WTC11 (cell line): Measurements from ENCODE around the gene VTI1B. TPM values are rescaled to one million over a fixed set of nuclear protein-coding genes. Genes with fewer than 3 reads are reported as not detected.

Source experiments
- ATAC-seq: fragments of 200-7000 bp; cut with Tn5 transposase; 2 replicates; pipeline ENCODE4 v1.10.0; 2021; ENCODE audit warnings: mild to moderate bottlenecking, moderate library complexity
- CTCF ChIA-PET: fragments of 300-600 bp; sonication (Branson Sonifier 250); formaldehyde crosslinking; loops from one replicate; lab custom pipeline; 2021; ENCODE audit warnings: antibody characterized with exemption; lab: Charles Lee
- POLR2A ChIA-PET: fragments of 350-600 bp; sonication (Branson Sonifier 250); formaldehyde crosslinking; loops from one replicate; lab custom pipeline; 2021; ENCODE audit warnings: antibody characterized with exemption; lab: Charles Lee
- DNase-seq: peaks from one replicate; pipeline ENCODE4 v3.0.0; 2021; ENCODE audit warnings: low spot score
- H3K27ac Mint-ChIP-seq: 2 replicates; pipeline ENCODE4 v1.8.0; 2021; ENCODE audit warnings: mixed read lengths
- H3K27me3 Mint-ChIP-seq: 2 replicates; pipeline ENCODE4 v1.8.0; 2021; ENCODE audit warnings: low read depth, mild to moderate bottlenecking, moderate library complexity, mixed read lengths
- H3K36me3 Mint-ChIP-seq: 2 replicates; pipeline ENCODE4 v1.8.0; 2021; ENCODE audit warnings: mixed read lengths
- H3K4me1 Mint-ChIP-seq: 2 replicates; pipeline ENCODE4 v1.8.0; 2022; ENCODE audit warnings: mixed read lengths
- H3K4me3 Mint-ChIP-seq: 2 replicates; pipeline ENCODE4 v1.8.0; 2021; ENCODE audit warnings: mild to moderate bottlenecking, moderate library complexity, mixed read lengths
- H3K9me3 Mint-ChIP-seq: 2 replicates; pipeline ENCODE4 v1.8.0; 2021; ENCODE audit warnings: mixed read lengths
- CBFB ChIP-seq: sonication (generic); formaldehyde crosslinking; IDR thresholded peaks from 2 replicates; pipeline ENCODE4 v1.8.1; 2022; ENCODE audit warnings: mild to moderate bottlenecking, low read depth, missing genetic modification reagents
- EMX1 ChIP-seq: fragments of 250-450 bp; sonication (Bioruptor Pico); IDR thresholded peaks from 2 replicates; pipeline ENCODE4 v1.8.0; 2021; ENCODE audit warnings: mild to moderate bottlenecking
- ETV6 ChIP-seq: sonication (generic); formaldehyde crosslinking; IDR thresholded peaks from 2 replicates; pipeline ENCODE4 v1.8.1; 2022; ENCODE audit warnings: mild to moderate bottlenecking, missing genetic modification reagents
- FOXJ3 ChIP-seq: sonication (generic); formaldehyde crosslinking; IDR thresholded peaks from 2 replicates; pipeline ENCODE4 v1.9.0; 2021; ENCODE audit warnings: missing genetic modification reagents, mild to moderate bottlenecking, borderline replicate concordance
- MYBL2 ChIP-seq: sonication (generic); formaldehyde crosslinking; IDR thresholded peaks from 2 replicates; pipeline ENCODE4 v1.8.1; 2023; ENCODE audit warnings: mild to moderate bottlenecking, moderate library complexity, missing genetic modification reagents
- NFE2L1 ChIP-seq: sonication (generic); formaldehyde crosslinking; IDR thresholded peaks from 2 replicates; pipeline ENCODE4 v1.8.1; 2023; ENCODE audit warnings: missing genetic modification reagents
- NFYB ChIP-seq: sonication (generic); formaldehyde crosslinking; conservative IDR thresholded peaks from 2 replicates; pipeline ENCODE4 v1.8.0; 2022; ENCODE audit warnings: low read depth, missing genetic modification reagents
- RORB ChIP-seq: fragments of 250-450 bp; sonication (Bioruptor Pico); IDR thresholded peaks from 2 replicates; pipeline ENCODE4 v1.9.0; 2021; ENCODE audit warnings: mild to moderate bottlenecking
- SMAD3 ChIP-seq: sonication (generic); formaldehyde crosslinking; IDR thresholded peaks from 2 replicates; pipeline ENCODE4 v1.8.0; 2022; ENCODE audit warnings: missing genetic modification reagents, mild to moderate bottlenecking, borderline replicate concordance
- TCF7 ChIP-seq: sonication (generic); formaldehyde crosslinking; IDR thresholded peaks from 2 replicates; pipeline ENCODE4 v1.8.0; 2022; ENCODE audit warnings: mild to moderate bottlenecking, low read depth, missing genetic modification reagents, moderate library complexity
- TEAD1 ChIP-seq: sonication (generic); formaldehyde crosslinking; IDR thresholded peaks from 2 replicates; pipeline ENCODE4 v1.8.0; 2022; ENCODE audit warnings: mild to moderate bottlenecking, missing genetic modification reagents
- TEAD4 ChIP-seq: sonication (generic); formaldehyde crosslinking; IDR thresholded peaks from 2 replicates; pipeline ENCODE4 v1.8.0; 2022; ENCODE audit warnings: mild to moderate bottlenecking, missing genetic modification reagents
- ZNF263 ChIP-seq: sonication (generic); formaldehyde crosslinking; IDR thresholded peaks from 2 replicates; pipeline ENCODE4 v1.8.1; 2022; ENCODE audit warnings: low read depth, mild to moderate bottlenecking, moderate library complexity, missing genetic modification reagents
- total RNA-seq: library from RNA; stranded (reverse); gene quantifications from 3 replicates; pipeline ENCODE4 v1.2.3, GENCODE V29; 2021
- TF ChIP-seq, protein P1 (sequence below): sonication (generic); formaldehyde crosslinking; IDR thresholded peaks from 2 replicates; pipeline ENCODE4 v1.8.1; 2022; ENCODE audit warnings: low read depth, mild to moderate bottlenecking, moderate library complexity, missing genetic modification reagents, borderline replicate concordance
- TF ChIP-seq, protein P2 (sequence below): fragments of 250-450 bp; sonication (Bioruptor Pico); IDR thresholded peaks from 2 replicates; pipeline ENCODE4 v1.9.0; 2021; ENCODE audit warnings: mild to moderate bottlenecking
- TF ChIP-seq, protein P3 (sequence below): sonication (generic); formaldehyde crosslinking; IDR thresholded peaks from 2 replicates; pipeline ENCODE4 v1.8.0; 2022; ENCODE audit warnings: mild to moderate bottlenecking, missing genetic modification reagents
- TF ChIP-seq, protein P4 (sequence below): sonication (generic); formaldehyde crosslinking; IDR thresholded peaks from 2 replicates; pipeline ENCODE4 v1.8.0; 2023; ENCODE audit warnings: missing genetic modification reagents
- TF ChIP-seq, protein P5 (sequence below): sonication (generic); formaldehyde crosslinking; IDR thresholded peaks from 2 replicates; pipeline ENCODE4 v1.8.1; 2023; ENCODE audit warnings: mild to moderate bottlenecking, missing genetic modification reagents
- TF ChIP-seq, protein P6 (sequence below): sonication (generic); formaldehyde crosslinking; IDR thresholded peaks from 2 replicates; pipeline ENCODE4 v1.8.1; 2022; ENCODE audit warnings: low read depth, missing genetic modification reagents, borderline replicate concordance

VTI1B gene
- total RNA-seq, 1 experiment from 2014 or later, result 108 TPM

DNA sequence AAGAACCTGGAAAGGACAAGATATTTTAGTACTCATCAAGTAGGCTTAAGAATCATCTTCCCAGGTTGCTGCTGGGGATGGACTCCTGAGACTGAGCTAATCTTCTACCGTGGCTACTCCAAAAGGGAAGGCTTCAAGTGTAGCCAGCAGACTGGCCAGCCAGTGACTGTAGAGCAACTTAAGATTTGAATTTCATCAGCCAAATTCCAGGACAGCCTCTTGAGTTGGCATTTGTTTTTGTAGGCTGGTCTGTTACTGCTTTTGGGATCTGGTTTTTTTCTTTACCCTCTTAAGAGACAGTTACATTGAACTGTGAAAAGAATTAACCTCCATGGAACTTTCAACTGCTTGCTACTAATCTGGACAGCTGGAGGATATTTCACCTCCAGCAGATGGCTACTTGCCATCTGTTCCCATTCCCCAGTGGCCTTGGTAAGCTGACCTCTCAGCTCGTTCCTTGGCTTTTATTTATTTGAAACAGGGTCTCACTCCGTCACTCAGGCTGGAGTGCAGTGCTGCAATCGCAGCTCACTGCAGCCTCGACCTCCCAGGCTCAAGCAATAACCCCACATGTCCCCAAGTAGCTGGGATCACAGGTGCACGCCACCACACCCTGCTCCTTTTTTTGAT lies 20.7 kb downstream of the VTI1B start (continued):
- TF ChIP-seq, protein P1, sequence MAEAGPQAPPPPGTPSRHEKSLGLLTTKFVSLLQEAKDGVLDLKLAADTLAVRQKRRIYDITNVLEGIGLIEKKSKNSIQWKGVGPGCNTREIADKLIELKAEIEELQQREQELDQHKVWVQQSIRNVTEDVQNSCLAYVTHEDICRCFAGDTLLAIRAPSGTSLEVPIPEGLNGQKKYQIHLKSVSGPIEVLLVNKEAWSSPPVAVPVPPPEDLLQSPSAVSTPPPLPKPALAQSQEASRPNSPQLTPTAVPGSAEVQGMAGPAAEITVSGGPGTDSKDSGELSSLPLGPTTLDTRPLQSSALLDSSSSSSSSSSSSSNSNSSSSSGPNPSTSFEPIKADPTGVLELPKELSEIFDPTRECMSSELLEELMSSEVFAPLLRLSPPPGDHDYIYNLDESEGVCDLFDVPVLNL, result no peak
- TF ChIP-seq, protein P2, sequence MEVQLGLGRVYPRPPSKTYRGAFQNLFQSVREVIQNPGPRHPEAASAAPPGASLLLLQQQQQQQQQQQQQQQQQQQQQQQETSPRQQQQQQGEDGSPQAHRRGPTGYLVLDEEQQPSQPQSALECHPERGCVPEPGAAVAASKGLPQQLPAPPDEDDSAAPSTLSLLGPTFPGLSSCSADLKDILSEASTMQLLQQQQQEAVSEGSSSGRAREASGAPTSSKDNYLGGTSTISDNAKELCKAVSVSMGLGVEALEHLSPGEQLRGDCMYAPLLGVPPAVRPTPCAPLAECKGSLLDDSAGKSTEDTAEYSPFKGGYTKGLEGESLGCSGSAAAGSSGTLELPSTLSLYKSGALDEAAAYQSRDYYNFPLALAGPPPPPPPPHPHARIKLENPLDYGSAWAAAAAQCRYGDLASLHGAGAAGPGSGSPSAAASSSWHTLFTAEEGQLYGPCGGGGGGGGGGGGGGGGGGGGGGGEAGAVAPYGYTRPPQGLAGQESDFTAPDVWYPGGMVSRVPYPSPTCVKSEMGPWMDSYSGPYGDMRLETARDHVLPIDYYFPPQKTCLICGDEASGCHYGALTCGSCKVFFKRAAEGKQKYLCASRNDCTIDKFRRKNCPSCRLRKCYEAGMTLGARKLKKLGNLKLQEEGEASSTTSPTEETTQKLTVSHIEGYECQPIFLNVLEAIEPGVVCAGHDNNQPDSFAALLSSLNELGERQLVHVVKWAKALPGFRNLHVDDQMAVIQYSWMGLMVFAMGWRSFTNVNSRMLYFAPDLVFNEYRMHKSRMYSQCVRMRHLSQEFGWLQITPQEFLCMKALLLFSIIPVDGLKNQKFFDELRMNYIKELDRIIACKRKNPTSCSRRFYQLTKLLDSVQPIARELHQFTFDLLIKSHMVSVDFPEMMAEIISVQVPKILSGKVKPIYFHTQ (CRISPR knock-in tag), result no peak
- TF ChIP-seq MYBL2 (CRISPR knock-in tag), result no peak
- no peak for TF ChIP-seq CBFB (CRISPR knock-in tag)
- TF ChIP-seq ETV6 (CRISPR knock-in tag), result no peak
- TF ChIP-seq, protein P3, sequence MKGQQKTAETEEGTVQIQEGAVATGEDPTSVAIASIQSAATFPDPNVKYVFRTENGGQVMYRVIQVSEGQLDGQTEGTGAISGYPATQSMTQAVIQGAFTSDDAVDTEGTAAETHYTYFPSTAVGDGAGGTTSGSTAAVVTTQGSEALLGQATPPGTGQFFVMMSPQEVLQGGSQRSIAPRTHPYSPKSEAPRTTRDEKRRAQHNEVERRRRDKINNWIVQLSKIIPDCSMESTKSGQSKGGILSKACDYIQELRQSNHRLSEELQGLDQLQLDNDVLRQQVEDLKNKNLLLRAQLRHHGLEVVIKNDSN (CRISPR knock-in tag), result no peak

DNA sequence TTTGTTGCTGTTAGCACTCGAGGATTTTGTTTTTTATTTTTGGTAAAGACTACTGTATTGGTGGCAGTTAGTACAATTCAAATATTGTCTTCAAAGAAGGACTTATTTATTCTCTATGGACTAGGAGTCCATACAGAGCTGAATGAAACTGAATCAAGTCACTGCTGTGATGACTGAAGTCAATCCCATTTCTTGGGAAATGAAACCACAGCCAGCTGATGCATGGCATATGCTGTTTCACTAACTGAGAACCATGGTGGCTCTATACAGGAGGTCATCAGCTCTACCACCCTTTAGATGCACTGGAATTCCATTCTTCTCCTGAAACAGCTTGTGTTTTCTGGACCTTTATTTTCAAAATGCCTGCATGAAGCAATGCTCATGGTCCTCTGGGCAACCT lies 22.2 kb downstream of the VTI1B start:
- H3K36me3 Mint-ChIP-seq, result peaks cover 66% of the 10 kb centered on the region
- no peak for ATAC-seq

DNA sequence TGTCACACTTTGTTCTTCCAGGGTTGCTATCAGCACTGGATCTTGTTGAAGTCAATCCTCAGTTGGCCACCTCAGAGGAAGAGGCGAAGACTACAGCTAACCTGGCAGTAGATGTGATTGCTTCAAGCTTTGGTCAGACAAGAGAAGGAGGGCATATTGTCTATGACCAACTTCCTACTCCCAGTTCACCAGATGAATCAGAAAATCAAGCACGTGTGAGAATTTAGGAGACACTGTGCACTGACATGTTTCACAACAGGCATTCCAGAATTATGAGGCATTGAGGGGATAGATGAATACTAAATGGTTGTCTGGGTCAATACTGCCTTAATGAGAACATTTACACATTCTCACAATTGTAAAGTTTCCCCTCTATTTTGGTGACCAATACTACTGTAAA lies 23.7 kb downstream of the VTI1B start:
- H3K9me3 Mint-ChIP-seq, result no peaks in the 10 kb centered on the region
- H3K4me3 Mint-ChIP-seq, result no peak overlapping the region
- no peaks in the 10 kb centered on the region for H3K4me1 Mint-ChIP-seq
- H3K27ac Mint-ChIP-seq, result no peak overlapping the region
- DNase-seq, result no peak
- no peak for ATAC-seq
- ChIA-PET CTCF (interaction anchor here (1.4 to 1.5 kb wide), 2 partner anchors 54 to 223 kb away, joined by 3 to 5 read pairs; no protein-coding TSS in a partner anchor), POLR2A (no interaction called here)
- H3K27me3 Mint-ChIP-seq, result no peaks in the 10 kb centered on the region
- H3K36me3 Mint-ChIP-seq, result peaks cover 64% of the 10 kb centered on the region
- TF ChIP-seq ZNF263 (CRISPR knock-in tag), result no peak
- TF ChIP-seq RORB, result no peak
- TF ChIP-seq, protein P4, sequence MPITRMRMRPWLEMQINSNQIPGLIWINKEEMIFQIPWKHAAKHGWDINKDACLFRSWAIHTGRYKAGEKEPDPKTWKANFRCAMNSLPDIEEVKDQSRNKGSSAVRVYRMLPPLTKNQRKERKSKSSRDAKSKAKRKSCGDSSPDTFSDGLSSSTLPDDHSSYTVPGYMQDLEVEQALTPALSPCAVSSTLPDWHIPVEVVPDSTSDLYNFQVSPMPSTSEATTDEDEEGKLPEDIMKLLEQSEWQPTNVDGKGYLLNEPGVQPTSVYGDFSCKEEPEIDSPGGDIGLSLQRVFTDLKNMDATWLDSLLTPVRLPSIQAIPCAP (CRISPR knock-in tag), result no peak
- TF ChIP-seq NFYB (CRISPR knock-in tag), result no peak
- no peak for TF ChIP-seq TEAD1 (CRISPR knock-in tag)
- TF ChIP-seq, protein P5, sequence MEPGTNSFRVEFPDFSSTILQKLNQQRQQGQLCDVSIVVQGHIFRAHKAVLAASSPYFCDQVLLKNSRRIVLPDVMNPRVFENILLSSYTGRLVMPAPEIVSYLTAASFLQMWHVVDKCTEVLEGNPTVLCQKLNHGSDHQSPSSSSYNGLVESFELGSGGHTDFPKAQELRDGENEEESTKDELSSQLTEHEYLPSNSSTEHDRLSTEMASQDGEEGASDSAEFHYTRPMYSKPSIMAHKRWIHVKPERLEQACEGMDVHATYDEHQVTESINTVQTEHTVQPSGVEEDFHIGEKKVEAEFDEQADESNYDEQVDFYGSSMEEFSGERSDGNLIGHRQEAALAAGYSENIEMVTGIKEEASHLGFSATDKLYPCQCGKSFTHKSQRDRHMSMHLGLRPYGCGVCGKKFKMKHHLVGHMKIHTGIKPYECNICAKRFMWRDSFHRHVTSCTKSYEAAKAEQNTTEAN (CRISPR knock-in tag), result no peak
- no peak for TF ChIP-seq TCF7 (CRISPR knock-in tag)
- no peak for TF ChIP-seq FOXJ3

More for the DNA sequence above, 22.2 kb downstream of the VTI1B start:
- H3K27me3 Mint-ChIP-seq, result no peaks in the 10 kb centered on the region
- H3K4me3 Mint-ChIP-seq, result no peak overlapping the region
- H3K9me3 Mint-ChIP-seq, result no peaks in the 10 kb centered on the region
- ChIA-PET POLR2A (no interaction called here), CTCF (interaction anchor here (1.1 kb wide), 1 partner anchor 15 kb away, joined by 3 read pairs; no protein-coding TSS in a partner anchor)
- H3K27ac Mint-ChIP-seq, result no peak overlapping the region
- no peaks in the 10 kb centered on the region for H3K4me1 Mint-ChIP-seq
- DNase-seq, result no peak
- TF ChIP-seq, protein P5 (CRISPR knock-in tag), result no peak
- TF ChIP-seq EMX1, result no peak
- TF ChIP-seq MYBL2 (CRISPR knock-in tag), result no peak
- TF ChIP-seq, protein P6, sequence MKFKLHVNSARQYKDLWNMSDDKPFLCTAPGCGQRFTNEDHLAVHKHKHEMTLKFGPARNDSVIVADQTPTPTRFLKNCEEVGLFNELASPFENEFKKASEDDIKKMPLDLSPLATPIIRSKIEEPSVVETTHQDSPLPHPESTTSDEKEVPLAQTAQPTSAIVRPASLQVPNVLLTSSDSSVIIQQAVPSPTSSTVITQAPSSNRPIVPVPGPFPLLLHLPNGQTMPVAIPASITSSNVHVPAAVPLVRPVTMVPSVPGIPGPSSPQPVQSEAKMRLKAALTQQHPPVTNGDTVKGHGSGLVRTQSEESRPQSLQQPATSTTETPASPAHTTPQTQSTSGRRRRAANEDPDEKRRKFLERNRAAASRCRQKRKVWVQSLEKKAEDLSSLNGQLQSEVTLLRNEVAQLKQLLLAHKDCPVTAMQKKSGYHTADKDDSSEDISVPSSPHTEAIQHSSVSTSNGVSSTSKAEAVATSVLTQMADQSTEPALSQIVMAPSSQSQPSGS, result no peak
- no peak for TF ChIP-seq SMAD3
- no peak for TF ChIP-seq TEAD4 (CRISPR knock-in tag)
- TF ChIP-seq RORB, result no peak
- TF ChIP-seq NFE2L1 (CRISPR knock-in tag), result no peak
